Natural killer cell (primary cell): ENCODE measurements around the gene DLG1. TPM values are rescaled to one million over a fixed set of nuclear protein-coding genes. Genes with fewer than 3 reads are reported as not detected.

Experiments used
- ATAC-seq, 3 donors: fragments of 150-1000 bp in 2 of 3; fragments of 200-7000 bp in 1 of 3; cut with Tn5 transposase; 1 replicate in 1 of 3; 2 replicates in 2 of 3; pipeline ENCODE4 v1.10.0; 2021; ENCODE audit warnings: mild to moderate bottlenecking in 2 of 3, moderate library complexity in 2 of 3
- DNase-seq, 2 donors: peaks; one replicate each; pipeline versions ENCODE4 v3.0.0 to v3.0.0-alpha.2; 2013 to 2021; ENCODE audit warnings: mixed read lengths in 1 of 2
- H3K27ac ChIP-seq: one replicate; pipeline ENCODE4 v1.5.1; 2013; ENCODE audit warnings: mild to moderate bottlenecking, low read length
- H3K27me3 ChIP-seq: one replicate; pipeline ENCODE4 v1.6.1; 2013; ENCODE audit warnings: low read length; ENCODE audit not compliant: control insufficient read depth, insufficient read depth
- H3K36me3 ChIP-seq: one replicate; pipeline ENCODE4 v1.6.1; 2013; ENCODE audit warnings: low read length; ENCODE audit not compliant: control insufficient read depth, insufficient read depth
- H3K4me1 ChIP-seq: one replicate; pipeline ENCODE4 v1.6.1; 2013; ENCODE audit warnings: low read length; ENCODE audit not compliant: control insufficient read depth, insufficient read depth
- H3K4me3 ChIP-seq: one replicate; pipeline ENCODE4 v1.5.1; 2013; ENCODE audit warnings: low read length
- H3K9me3 ChIP-seq: one replicate; pipeline ENCODE4 v1.6.1; 2013; ENCODE audit warnings: low read length; ENCODE audit not compliant: control insufficient read depth, insufficient read depth
- H3K27ac Mint-ChIP-seq, 2 donors: one replicate each; pipeline ENCODE4 v1.8.0; 2022; ENCODE audit warnings: mild to moderate bottlenecking in 2 of 2, mixed read lengths in 2 of 2, moderate library complexity in 1 of 2
- H3K27me3 Mint-ChIP-seq, 2 donors: one replicate each; pipeline ENCODE4 v1.8.0; 2022; ENCODE audit warnings: low read depth in 2 of 2, mixed read lengths in 2 of 2
- H3K36me3 Mint-ChIP-seq: one replicate; pipeline ENCODE4 v1.8.0; 2022; ENCODE audit warnings: mixed read lengths
- H3K4me1 Mint-ChIP-seq, 2 donors: one replicate each; pipeline ENCODE4 v1.8.0; 2022; ENCODE audit warnings: mixed read lengths in 2 of 2
- H3K4me3 Mint-ChIP-seq: one replicate; pipeline ENCODE4 v1.8.0; 2022; ENCODE audit warnings: mild to moderate bottlenecking, moderate library complexity, mixed read lengths
- H3K9me3 Mint-ChIP-seq, 2 donors: one replicate each; pipeline ENCODE4 v1.8.0; 2022; ENCODE audit warnings: mixed read lengths in 2 of 2
- CTCF ChIP-seq: fragments of 200-600 bp; IDR thresholded peaks from one replicate; pipeline ENCODE4 v1.8.0; 2022; ENCODE audit warnings: antibody characterized with exemption
- WGBS: methylation state at CpG from one replicate; pipeline ENCODE4 v1.1.7; 2013; ENCODE audit warnings: missing lambda C conversion rate; ENCODE audit not compliant: insufficient coverage; 5-methylcytosine and 5-hydroxymethylcytosine counted together
- intact Hi-C: fragments of 100-400 bp; cut with micrococcal nuclease; formaldehyde crosslinking; loops from one replicate; pipeline ENCODE4 v1.14.2; 2022
- total RNA-seq, 4 donors: library from RNA; stranded (reverse); fragments of 120-200 nt in 1 of 4; gene quantifications; one replicate each; pipeline versions ENCODE4 v1.2.3 to v1.2.4, GENCODE V29; 2013 to 2022

The DLG1 gene
- total RNA-seq, 3 donors from 2014 or later (not counting 1 experiment from before 2014, with no cell fraction given), result 82.0 to 91.8 (median 89.0) TPM

- Mint-ChIP-seq H3K36me3 (no peaks in the 10 kb centered on the region), H3K4me1 (peaks cover 15 to 21% of the 10 kb centered on the region in 2 donors), H3K27me3 (no peaks in the 10 kb centered on the region), H3K27ac (no peak overlapping the region), H3K9me3 (no peaks in the 10 kb centered on the region), H3K4me3 (no peak overlapping the region)
- no peak overlapping the region for H3K4me3 ChIP-seq
- WGBS, result 100% methylated on average over 4 of the region's 4 CpGs
- intact Hi-C loops, result no loop called here
- H3K9me3 ChIP-seq, result no peaks in the 10 kb centered on the region
- H3K4me1 ChIP-seq, result no peaks in the 10 kb centered on the region
- no peaks in the 10 kb centered on the region for H3K36me3 ChIP-seq
- no peaks in the 10 kb centered on the region for H3K27me3 ChIP-seq
- H3K27ac ChIP-seq, result no peak overlapping the region
- ATAC-seq (no peak), DNase-seq (no peak)
- TF ChIP-seq CTCF, result no peak
Observed at GRCh38 chr3:197173620-197174019, 124.8 kb downstream of the DLG1 start.

DNA sequence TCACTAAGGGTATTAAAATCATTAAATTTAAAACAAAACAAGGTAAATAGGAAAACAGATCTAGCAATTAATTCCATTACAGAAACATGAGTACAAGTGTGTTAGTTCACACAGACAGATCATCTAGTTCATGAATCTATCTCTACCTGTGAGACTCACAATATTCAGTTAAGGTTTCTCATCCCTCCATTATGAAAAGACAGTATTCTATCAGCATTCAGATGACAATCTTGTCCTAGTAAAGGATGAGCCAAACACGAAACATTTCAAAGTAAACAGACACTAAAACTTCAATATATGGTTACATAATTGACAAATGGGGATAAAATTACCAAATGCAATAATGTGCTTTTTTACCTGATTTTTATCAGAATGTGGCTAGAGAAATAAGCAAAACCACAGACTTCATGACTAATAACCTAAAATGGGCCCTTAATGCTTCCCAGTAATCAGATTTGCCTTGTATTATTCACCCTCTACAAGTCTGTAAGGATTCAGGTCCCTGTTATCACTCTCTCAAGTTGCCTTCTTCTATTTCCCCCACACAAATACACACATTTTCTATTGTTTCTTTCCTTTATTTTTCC is 126.8 kb downstream of the DLG1 start:
- H3K9me3 Mint-ChIP-seq, result no peaks in the 10 kb centered on the region
- no peak for TF ChIP-seq CTCF
- Histone ChIP-seq H3K4me1 (no peaks in the 10 kb centered on the region), H3K4me3 (no peak overlapping the region), H3K27ac (no peak overlapping the region), H3K27me3 (no peaks in the 10 kb centered on the region), H3K36me3 (no peaks in the 10 kb centered on the region), H3K9me3 (no peaks in the 10 kb centered on the region)
- no peaks in the 10 kb centered on the region for H3K27me3 Mint-ChIP-seq
- peaks cover 20 to 21% of the 10 kb centered on the region in 2 donors for H3K4me1 Mint-ChIP-seq
- no CpG with 5 or more reads among the region's 1 CpG for WGBS
- DNase-seq (no peak), ATAC-seq (no peak)
- intact Hi-C loops, result no loop called here
- H3K27ac Mint-ChIP-seq, result peak overlapping the region in 1 of 2 donors; percentile 19
- H3K36me3 Mint-ChIP-seq, result no peaks in the 10 kb centered on the region
- H3K4me3 Mint-ChIP-seq, result no peak overlapping the region

- Mint-ChIP-seq H3K9me3 (no peaks in the 10 kb centered on the region), H3K4me1 (peaks cover 27% of the 10 kb centered on the region in 2 donors), H3K36me3 (no peaks in the 10 kb centered on the region), H3K27ac (no peak overlapping the region), H3K27me3 (no peaks in the 10 kb centered on the region), H3K4me3 (no peak overlapping the region)
- no peak for DNase-seq
- TF ChIP-seq CTCF, result no peak
- no CpG with 5 or more reads among the region's 1 CpG for WGBS
- no peak overlapping the region for H3K27ac ChIP-seq
- no peaks in the 10 kb centered on the region for H3K4me1 ChIP-seq
- no peak for ATAC-seq
- peaks cover 3% of the 10 kb centered on the region for H3K36me3 ChIP-seq
- intact Hi-C loops, result no loop called here
- no peaks in the 10 kb centered on the region for H3K9me3 ChIP-seq
- H3K4me3 ChIP-seq, result no peak overlapping the region
- H3K27me3 ChIP-seq, result no peaks in the 10 kb centered on the region
Observed at GRCh38 chr3:197169028-197169427, 129.4 kb downstream of the DLG1 start.

DNA sequence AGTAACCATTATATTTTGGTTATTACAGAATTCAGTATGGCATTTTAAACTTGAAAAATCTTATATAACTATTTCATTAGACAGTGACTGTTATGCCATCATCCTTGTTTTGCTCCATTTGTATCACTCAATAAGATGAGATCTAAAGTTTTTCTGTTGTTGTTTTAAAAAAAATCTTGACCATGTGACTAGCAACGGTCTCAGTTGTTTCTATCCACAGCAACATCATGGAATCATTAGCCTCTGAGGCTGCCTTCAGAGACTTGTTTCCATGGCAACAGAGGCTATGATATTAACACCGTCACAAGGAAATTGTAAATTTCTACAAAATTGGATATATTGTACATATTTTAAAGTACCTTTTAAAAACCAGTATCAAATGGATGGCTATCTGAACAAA is 129.8 kb downstream of the DLG1 start:
- Mint-ChIP-seq H3K27me3 (no peaks in the 10 kb centered on the region), H3K27ac (no peak overlapping the region), H3K9me3 (no peaks in the 10 kb centered on the region), H3K36me3 (no peaks in the 10 kb centered on the region), H3K4me1 (peaks cover 27% of the 10 kb centered on the region in 2 donors), H3K4me3 (no peak overlapping the region)
- no peaks in the 10 kb centered on the region for H3K4me1 ChIP-seq
- no peak for ATAC-seq
- peak in 1 of 2 donors; percentile 40 for DNase-seq
- no peak overlapping the region for H3K4me3 ChIP-seq
- peaks cover 3% of the 10 kb centered on the region for H3K36me3 ChIP-seq
- H3K27me3 ChIP-seq, result no peaks in the 10 kb centered on the region
- WGBS, result 78% methylated on average over 1 of the region's 2 CpGs
- no peak overlapping the region for H3K27ac ChIP-seq
- intact Hi-C loops, result no loop called here
- no peak for TF ChIP-seq CTCF
- no peaks in the 10 kb centered on the region for H3K9me3 ChIP-seq
